Left lung (tissue), 10 donors: ENCODE results near the gene CDH13. TPM values are rescaled to one million over a fixed set of nuclear protein-coding genes. Genes with fewer than 3 reads are reported as not detected.

ENCODE experiments used
- ATAC-seq: fragments of 200-7000 bp; cut with Tn5 transposase; one replicate; pipeline ENCODE4 v1.9.1; 2020; ENCODE audit warnings: moderate library complexity
- DNase-seq, 4 donors: peaks; one replicate each; pipeline ENCODE4 v3.0.0-alpha.2; 2013 to 2020
- H3K27ac ChIP-seq, 2 donors: fragments of 200-600 bp; sonication (generic) in 1 of 2; one replicate each; pipeline versions ENCODE4 v1.5.0 to v1.8.0; 2020 to 2021
- H3K27me3 ChIP-seq, 2 donors: fragments of 200-600 bp; sonication (generic) in 1 of 2; one replicate each; pipeline versions ENCODE4 v1.5.0 to v1.8.0; 2020 to 2021
- H3K36me3 ChIP-seq, 2 donors: fragments of 200-600 bp; sonication (generic) in 1 of 2; one replicate each; pipeline versions ENCODE4 v1.5.0 to v1.8.0; 2020 to 2021
- H3K4me1 ChIP-seq, 2 donors: fragments of 200-600 bp; one replicate each; pipeline ENCODE4 v1.8.0; 2021
- H3K4me3 ChIP-seq, 2 donors: fragments of 200-600 bp; sonication (generic) in 1 of 2; one replicate each; pipeline versions ENCODE4 v1.5.0 to v1.8.0; 2020 to 2021; ENCODE audit warnings: mild to moderate bottlenecking in 1 of 2
- H3K9me3 ChIP-seq, 2 donors: fragments of 200-600 bp; sonication (generic) in 1 of 2; one replicate each; pipeline versions ENCODE4 v1.5.0 to v1.8.0; 2020 to 2021
- intact Hi-C, 2 donors: fragments of 100-400 bp; cut with DNase I; formaldehyde crosslinking; loops; one replicate each; pipeline versions ENCODE4 v1.11.2 to v1.14.2; 2022
- polyA plus RNA-seq, 6 donors: library from polyadenylated mRNA; unstranded; fragments of 120-200 nt; gene quantifications; one replicate each; pipeline ENCODE4 v1.2.1, GENCODE V29; 2013; ENCODE audit not compliant: insufficient read length in 6 of 6
- total RNA-seq, 2 donors: library from RNA; stranded (reverse); fragmentation: NEBNext Ultra II Directional; extraction: Animal tissue kit (Norgen Biotek cat#: 25700); gene quantifications; one replicate each; pipeline ENCODE4 v1.2.1, GENCODE V29; 2021
- TF ChIP-seq, protein P1 (sequence below), 2 donors: fragments of 200-600 bp; sonication (generic) in 1 of 2; IDR thresholded peaks; one replicate each; pipeline versions ENCODE4 v1.5.0 to v1.8.0; 2021; ENCODE audit warnings: antibody characterized with exemption in 2 of 2
- donor health status: DM: no; HTN: yes; CAD: no.
- donor health status: DM: no; HTN: no; CAD: no.

Gene CDH13
- total and polyA plus RNA-seq, 8 donors = 2.7 to 20.3 (median 3.2) TPM

DNA sequence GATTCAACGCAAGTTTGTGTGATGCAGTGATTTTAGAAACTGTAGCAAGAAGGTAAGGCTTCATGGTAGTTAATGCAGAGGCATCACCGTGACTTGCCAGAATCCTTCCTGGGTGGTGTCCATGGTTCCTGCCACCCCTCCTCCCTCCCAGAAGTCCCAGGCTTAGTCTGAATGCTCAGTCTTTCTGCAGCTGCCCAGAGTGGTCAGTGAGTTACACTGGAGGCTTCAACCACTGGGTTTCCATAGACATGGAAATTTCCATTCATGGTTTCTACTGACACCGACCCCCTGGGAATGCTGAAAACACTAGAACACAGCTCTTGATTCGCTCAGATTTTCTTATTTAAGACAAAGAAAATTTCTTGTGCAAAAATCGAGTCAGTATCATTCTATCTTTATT is 1021.6 kb downstream of the CDH13 start:
- H3K4me1 ChIP-seq = no peaks in the 10 kb centered on the region
- no peaks in the 10 kb centered on the region for H3K9me3 ChIP-seq
- DNase-seq (no peak), ATAC-seq (no peak)
- TF ChIP-seq, protein P1, sequence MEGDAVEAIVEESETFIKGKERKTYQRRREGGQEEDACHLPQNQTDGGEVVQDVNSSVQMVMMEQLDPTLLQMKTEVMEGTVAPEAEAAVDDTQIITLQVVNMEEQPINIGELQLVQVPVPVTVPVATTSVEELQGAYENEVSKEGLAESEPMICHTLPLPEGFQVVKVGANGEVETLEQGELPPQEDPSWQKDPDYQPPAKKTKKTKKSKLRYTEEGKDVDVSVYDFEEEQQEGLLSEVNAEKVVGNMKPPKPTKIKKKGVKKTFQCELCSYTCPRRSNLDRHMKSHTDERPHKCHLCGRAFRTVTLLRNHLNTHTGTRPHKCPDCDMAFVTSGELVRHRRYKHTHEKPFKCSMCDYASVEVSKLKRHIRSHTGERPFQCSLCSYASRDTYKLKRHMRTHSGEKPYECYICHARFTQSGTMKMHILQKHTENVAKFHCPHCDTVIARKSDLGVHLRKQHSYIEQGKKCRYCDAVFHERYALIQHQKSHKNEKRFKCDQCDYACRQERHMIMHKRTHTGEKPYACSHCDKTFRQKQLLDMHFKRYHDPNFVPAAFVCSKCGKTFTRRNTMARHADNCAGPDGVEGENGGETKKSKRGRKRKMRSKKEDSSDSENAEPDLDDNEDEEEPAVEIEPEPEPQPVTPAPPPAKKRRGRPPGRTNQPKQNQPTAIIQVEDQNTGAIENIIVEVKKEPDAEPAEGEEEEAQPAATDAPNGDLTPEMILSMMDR (IDR thresholded peaks at IDR 0.05) = no peak
- H3K27ac ChIP-seq = no peak overlapping the region
- H3K27me3 ChIP-seq = no peaks in the 10 kb centered on the region
- H3K4me3 ChIP-seq = no peak overlapping the region
- intact Hi-C loops = no loop called here
- H3K36me3 ChIP-seq = no peaks in the 10 kb centered on the region

DNA sequence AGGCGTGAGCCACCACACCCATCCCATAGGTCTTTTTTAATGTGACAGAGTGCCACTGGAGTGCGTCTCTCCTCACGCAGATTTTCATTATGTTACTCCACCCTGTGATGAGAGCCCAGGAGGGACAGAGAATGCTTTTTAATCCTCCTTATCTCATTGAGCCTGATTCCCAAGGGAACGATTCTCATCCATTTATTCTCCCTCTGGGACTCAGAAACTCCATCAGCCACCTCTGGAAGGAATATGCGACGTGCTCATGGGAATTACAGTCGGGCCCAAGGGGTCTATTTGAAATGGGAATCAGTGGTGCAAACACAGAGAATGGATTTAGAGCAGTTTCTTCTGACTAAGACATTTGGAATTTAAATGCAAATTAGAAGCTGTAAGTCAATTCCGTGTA is 1025.1 kb downstream of the CDH13 start:
- no peak for DNase-seq
- H3K9me3 ChIP-seq = no peaks in the 10 kb centered on the region
- no peaks in the 10 kb centered on the region for H3K27me3 ChIP-seq
- no peaks in the 10 kb centered on the region for H3K36me3 ChIP-seq
- TF ChIP-seq, protein P1 (IDR thresholded peaks at IDR 0.05) = no peak
- H3K4me1 ChIP-seq = no peaks in the 10 kb centered on the region
- intact Hi-C loops = no loop called here
- ATAC-seq = no peak
- no peak overlapping the region for H3K4me3 ChIP-seq
- H3K27ac ChIP-seq = no peak overlapping the region

DNA sequence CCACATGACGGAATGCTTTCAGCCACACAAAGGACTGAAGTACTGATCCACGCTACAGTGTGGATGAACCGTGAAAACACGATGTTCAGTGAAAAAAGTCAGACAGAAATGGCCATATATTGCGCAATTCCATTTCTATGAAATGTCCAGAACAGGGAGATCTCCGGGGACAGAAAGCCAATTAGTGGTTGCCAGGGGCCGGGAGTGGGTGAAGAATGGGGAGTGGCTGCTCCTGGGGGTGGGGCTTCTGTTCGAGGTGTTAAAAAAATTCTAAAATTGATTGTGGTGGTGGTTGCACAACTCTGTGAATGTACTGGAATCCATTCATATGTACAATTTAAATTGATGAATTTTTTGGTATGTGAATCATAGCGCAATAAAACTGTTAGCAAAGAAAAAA is 1026.2 kb downstream of the CDH13 start:
- Histone ChIP-seq H3K36me3 (no peaks in the 10 kb centered on the region), H3K9me3 (no peaks in the 10 kb centered on the region), H3K4me3 (no peak overlapping the region), H3K27ac (no peak overlapping the region), H3K27me3 (no peaks in the 10 kb centered on the region), H3K4me1 (no peaks in the 10 kb centered on the region)
- intact Hi-C loops = no loop called here
- TF ChIP-seq, protein P1 (IDR thresholded peaks at IDR 0.05) = no peak
- DNase-seq (no peak), ATAC-seq (no peak)

DNA sequence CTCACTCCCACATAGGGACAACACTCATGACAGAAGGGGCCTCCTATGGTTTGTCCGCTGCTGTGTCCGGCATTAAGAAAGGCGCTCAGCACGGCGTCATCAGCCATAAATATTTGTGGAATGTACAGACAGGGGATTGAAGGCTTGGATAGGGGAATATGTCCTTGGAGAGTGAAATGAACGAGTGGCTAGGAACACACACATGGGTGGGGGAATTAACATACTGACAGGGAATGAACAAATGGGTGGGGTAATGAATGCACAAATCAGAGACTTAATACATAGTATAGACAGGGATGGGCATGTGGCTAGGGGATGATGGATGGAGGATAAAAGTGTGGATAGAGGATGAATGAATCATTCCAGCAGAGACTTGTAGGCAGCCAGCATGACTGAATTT is 1027.0 kb downstream of the CDH13 start:
- TF ChIP-seq, protein P1 (IDR thresholded peaks at IDR 0.05) = no peak
- intact Hi-C loops = no loop called here
- Histone ChIP-seq H3K4me1 (no peaks in the 10 kb centered on the region), H3K9me3 (no peaks in the 10 kb centered on the region), H3K27ac (no peak overlapping the region), H3K27me3 (no peaks in the 10 kb centered on the region), H3K4me3 (no peak overlapping the region), H3K36me3 (no peaks in the 10 kb centered on the region)
- ATAC-seq (no peak), DNase-seq (no peak)

DNA sequence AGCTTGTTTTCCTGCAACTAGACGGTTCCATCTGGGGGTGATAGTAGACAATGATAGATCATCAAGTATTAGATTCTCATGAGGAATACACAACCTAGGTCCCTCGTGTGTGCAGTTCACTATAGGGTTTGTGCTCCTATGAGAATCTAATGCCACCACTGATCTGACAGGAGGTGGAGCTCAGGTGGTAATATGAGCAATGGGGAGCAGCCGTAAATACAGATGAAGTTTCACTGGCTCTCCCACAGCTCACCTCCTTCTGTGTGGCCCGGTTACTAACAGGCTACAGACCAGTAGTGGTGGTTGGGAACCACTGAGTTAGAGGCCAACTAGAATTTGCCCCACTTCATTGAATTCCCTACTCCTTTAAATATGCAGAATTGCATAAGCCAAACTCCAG is 1033.5 kb downstream of the CDH13 start:
- ATAC-seq (no peak), DNase-seq (no peak)
- intact Hi-C loops = no loop called here
- no peak overlapping the region for H3K27ac ChIP-seq
- no peak overlapping the region for H3K4me3 ChIP-seq
- TF ChIP-seq, protein P1 (IDR thresholded peaks at IDR 0.05) = no peak
- peaks cover 0 to 6% of the 10 kb centered on the region in 2 donors for H3K9me3 ChIP-seq
- no peaks in the 10 kb centered on the region for H3K4me1 ChIP-seq
- no peaks in the 10 kb centered on the region for H3K27me3 ChIP-seq
- no peaks in the 10 kb centered on the region for H3K36me3 ChIP-seq
